ENCODE results near the gene PGPEP1.
A peak's percentile ranks its signal among the peaks of the same experiment; 100 is the strongest.
"Not testable (repeated sequence)": the region's sequence is repeated elsewhere in the genome, so short reads cannot be mapped to it uniquely, and the experiment has no call there.

The PGPEP1 gene

DNA sequence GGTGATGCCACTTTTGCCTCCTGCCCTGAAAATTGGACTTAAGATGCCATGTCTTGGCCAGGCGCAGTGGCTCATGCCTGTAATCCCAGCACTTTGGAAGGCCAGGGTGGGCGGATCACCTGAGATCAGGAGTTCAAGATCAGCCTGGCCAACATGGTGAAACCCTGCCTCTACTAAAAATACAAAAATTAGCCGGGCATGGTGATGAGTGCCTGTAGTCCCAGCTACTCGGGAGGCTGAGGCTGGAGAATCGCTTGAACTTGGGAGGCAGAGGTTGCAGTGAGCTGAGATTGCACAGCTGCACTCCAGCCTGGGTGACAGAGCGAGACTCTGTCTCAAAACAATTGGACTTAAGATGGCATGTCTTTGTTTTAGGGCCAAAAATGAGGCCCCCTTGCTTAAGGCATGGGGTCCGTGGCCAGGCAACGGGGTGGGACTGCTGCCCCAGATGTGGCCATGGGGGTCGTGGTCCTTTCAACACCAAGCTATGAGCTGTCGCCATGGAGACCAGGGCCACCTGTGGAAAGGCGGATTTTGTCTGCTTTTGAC is 24.0 kb downstream of the PGPEP1 start:
- DNase-seq (ENCODE audit: low read depth in 3 of 3), result not testable (repeated sequence)

DNA sequence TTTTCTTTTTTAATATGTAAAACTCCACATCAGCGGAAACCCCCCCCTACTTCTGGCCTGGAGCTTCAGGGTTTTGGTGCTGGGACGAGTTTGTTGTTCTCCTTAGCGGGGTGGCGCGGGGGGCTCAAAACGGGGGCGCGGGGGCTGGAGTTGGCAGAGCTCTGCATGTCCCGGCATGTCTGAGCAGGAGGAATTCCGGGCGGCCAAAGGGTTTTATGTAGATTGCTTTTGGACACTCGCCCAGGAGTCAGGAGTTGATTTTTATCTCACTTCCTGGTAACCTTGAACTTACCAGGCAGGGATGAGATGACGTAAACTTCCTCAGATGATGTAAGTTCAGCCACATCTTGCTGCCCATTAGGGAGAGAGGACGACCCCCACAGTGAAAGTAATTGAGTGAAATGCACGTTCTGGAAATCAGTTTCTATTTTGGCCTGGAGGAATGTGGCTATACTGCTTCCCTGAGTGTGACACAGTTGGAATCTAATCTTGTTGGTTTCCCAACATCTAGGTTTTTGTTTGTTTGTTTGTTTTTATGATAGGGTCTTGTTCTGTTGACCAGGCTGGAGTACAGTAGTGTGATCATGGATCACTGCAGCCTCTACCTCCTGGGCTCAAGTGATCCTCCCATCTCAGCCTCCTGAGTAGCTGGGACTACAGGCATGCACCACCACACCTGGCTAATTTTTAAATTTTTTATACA is 24.6 kb downstream of the PGPEP1 start:
- no peak for DNase-seq (ENCODE audit: low read depth in 3 of 3)

DNA sequence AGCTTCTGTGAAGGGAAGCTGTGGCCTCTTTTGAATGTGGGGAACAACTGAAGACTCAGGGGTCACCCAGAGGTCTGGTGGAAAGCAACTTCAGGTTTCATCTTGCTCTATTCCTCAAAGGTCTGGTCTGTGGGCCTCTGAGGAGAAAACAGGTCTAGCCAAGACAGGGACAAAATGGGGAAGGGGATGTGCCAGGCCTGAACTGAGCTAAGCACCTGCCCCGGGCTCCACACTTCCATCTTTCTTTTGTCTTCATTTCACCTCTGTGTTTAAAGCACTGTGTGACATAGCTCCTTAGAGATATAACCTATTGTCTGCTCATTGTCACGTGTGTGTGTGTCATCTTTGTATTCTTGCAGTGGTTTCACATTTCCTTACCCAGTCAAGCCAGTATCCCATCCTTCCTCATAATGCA is 25.6 kb downstream of the PGPEP1 start:
- no peak for DNase-seq (ENCODE audit: low read depth in 3 of 3)

- no peak for DNase-seq (ENCODE audit: low read depth in 3 of 3)
These were observed 28.3 kb downstream of the PGPEP1 start for GRCh38 chr19:18368504-18369222.

- no peak for DNase-seq (ENCODE audit: low read depth in 3 of 3)
These were observed 33.1 kb downstream of the PGPEP1 start for GRCh38 chr19:18373407-18373891.

DNA sequence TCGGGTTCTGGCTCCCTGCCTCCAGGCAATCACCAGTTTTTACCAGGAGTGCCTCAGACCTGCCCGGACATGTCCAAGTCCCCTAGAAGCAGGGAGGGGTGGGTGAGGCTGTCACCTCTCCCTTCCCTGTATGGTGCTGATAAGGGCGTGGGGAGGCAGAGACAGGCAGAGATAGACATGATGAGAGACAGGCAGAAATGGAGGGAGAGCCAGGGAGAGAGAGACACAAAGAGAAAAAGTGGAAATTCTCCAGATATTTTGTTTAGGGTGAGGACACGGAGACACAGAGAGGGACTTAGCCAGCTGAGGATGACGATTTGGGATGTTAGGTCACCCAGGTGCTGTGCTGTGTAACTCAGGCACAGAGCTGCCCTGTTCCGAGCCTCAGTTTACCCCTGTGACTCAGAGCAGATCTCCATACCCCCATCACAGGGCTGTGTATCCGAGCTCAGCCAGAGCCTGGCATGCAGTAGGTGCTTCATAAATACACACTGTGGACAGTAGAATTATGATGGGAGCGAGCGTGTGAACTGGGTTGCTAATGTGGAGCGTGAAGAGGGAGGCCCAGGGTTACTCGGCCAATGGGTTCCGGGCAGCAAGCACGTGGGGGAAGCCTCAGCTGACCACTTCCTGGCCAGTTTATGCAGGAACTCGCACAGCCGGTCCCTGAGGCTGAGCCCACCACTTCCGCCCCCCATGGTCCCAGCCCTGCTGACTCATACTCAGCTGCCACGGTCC is 33.7 kb downstream of the PGPEP1 start:
- peak in 1 of 3 experiments; percentile 6 for DNase-seq (ENCODE audit: low read depth in 3 of 3)

- DNase-seq (ENCODE audit: low read depth in 3 of 3), result no peak
These were observed 36.6 kb downstream of the PGPEP1 start for GRCh38 chr19:18377026-18377425.

DNA sequence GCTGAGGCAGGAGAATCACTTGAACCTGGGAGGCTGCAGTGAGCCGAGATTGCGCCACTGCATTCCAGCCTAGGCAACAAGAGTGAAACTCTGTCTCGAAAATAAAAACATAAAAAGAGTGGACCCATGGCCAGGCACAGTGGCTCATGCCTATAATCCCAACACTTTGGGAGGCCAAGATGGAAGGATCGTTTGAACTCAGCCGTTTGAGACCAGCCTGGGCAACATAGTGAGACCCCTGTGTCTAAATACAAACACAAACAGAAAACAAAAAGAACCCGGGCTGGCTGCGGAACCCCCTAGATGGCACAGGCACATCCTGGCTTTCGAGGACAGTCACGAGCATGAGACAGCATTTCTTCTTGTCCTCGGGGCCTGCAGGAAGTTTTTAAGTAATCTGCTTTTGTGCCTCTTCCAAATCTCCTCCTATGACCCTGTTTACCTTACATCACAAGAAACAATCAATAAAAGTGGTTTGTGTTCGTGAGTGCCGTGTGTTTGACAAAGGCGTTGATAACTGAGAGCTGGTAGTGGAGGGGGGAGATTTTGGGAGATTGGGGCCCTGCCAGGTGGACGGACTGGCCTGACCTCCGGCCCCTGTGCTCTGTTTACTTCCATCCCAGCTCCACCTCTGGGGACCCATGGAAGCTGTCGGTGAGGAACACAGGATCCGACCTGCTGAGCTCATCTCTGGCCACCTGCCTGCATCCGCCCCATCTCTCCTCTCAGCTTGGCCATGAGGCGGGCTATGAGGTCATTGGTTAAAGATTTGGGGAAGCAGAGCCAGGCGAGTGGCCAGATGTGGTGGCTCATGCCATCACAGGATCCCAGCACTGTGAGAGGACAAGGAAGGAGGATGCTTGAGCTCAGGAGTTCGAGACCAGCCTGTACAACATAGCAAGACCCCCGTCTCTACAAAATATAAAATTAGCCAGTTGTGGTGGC is 39.7 kb downstream of the PGPEP1 start:
- DNase-seq (ENCODE audit: low read depth in 3 of 3), result no peak

DNA sequence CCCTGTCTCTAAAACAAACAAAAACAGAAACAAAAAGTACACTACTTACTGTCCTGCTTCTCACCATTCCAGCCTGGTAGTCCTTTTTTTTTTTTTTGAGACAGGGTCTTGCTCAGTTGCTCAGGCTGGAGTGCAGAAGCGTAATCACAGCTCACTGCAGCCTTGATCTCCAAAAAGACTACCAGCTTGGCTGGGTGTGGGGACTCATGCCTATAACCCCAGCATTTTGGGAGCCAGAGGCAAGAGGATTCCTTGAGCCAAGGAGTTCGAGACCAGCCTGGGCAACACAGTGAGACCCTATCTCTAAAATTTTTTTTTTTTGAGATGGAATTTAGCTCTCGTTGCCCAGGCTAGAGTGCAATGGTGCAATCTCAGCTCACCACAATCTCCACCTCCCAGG is 40.4 kb downstream of the PGPEP1 start:
- no peak for DNase-seq (ENCODE audit: low read depth in 3 of 3)

DNA sequence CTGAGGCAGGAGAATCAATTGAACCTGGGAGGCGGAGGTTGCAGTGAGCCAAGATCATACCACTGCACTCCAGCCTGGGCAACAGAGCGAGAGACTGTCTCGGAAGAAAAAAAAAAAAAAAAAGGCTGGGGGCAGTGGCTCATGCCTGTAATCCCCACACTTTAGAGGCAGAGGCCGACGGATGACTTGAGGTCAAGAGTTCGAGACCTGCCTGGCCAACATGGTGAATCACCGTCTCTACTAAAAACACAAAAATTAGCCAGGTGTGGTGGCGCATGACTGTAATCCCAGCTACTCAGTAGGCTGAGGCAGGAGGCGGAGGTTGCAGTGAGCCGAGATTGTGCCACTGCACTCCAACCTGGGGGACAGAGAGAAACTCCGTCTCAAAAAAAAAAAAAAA is 43.2 kb downstream of the PGPEP1 start:
- not testable (repeated sequence) for DNase-seq (ENCODE audit: low read depth in 3 of 3)

GRCh38 chr19:18384775-18385174 is 44.4 kb downstream of the PGPEP1 start:
- DNase-seq (ENCODE audit: low read depth in 3 of 3), result no peak

GRCh38 chr19:18385359-18385674 is 44.9 kb downstream of the PGPEP1 start:
- DNase-seq (ENCODE audit: low read depth in 3 of 3), result no peak

DNA sequence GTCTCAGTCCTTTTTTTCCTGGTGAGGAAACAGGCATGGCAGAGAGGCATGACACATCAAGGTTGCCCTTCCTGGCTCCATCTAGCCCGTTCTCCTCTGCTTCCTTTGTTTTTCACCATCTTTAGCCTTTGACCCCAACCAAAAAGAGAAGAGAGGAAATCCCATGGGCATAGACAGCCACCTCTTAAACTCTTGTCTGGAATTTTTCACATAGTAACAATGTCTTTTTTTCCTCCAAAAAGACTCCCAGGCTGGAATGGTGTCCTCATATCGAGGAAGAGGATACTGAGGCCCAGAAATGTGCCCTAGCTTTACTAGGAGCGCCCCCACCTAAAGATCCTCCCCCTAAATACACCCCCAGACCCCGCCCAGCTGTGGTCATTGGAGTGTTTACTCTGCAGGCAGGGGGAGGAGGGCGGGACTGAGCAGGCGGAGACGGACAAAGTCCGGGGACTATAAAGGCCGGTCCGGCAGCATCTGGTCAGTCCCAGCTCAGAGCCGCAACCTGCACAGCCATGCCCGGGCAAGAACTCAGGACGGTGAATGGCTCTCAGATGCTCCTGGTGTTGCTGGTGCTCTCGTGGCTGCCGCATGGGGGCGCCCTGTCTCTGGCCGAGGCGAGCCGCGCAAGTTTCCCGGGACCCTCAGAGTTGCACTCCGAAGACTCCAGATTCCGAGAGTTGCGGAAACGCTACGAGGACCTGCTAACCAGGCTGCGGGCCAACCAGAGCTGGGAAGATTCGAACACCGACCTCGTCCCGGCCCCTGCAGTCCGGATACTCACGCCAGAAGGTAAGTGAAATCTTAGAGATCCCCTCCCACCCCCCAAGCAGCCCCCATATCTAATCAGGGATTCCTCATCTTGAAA is 45.5 kb downstream of the PGPEP1 start, which contains the start of gene GDF15:
Gene GDF15, plus strand, starts transcription at position 484 of the 868 bp plus-strand sequence. Its CDS starts 32 bp downstream, at position 516.
- DNase-seq (ENCODE audit: low read depth in 3 of 3), result no peak

DNA sequence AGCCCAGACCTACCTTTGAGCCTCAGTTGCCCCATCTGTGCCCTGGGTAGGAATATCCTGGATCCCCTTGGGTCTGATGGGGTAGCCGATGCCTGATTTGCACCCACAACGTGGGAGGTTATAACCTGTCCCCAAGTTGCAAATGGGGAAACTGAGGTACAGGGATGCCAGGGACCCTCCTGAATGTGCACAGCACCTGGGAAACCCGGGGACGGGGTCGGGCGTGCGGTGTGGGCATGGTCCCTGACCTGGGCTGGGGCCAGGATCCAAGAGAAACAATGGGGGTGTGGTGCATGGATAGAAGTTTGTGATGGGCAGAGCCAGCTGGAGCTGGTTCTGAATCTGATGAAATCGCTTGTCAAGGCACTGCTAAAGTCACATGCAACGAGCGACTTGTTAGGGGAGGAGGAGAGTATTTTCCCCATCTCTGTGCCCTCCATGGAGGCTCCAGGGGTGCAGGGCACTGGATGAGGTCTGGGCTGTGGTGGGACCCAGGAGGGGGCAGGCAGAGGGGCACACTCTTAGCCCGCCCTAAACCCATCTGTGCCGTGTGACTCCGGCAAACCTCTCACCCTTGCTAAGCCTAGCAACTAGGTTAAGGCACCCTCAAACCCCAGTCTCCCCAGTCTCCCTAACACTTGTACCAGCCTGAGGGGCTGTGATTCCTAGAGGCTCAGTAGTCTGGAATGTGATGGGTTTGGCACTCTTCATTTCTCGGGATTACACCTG is 46.3 kb downstream of the PGPEP1 start:
- DNase-seq (ENCODE audit: low read depth in 3 of 3), result no peak

DNA sequence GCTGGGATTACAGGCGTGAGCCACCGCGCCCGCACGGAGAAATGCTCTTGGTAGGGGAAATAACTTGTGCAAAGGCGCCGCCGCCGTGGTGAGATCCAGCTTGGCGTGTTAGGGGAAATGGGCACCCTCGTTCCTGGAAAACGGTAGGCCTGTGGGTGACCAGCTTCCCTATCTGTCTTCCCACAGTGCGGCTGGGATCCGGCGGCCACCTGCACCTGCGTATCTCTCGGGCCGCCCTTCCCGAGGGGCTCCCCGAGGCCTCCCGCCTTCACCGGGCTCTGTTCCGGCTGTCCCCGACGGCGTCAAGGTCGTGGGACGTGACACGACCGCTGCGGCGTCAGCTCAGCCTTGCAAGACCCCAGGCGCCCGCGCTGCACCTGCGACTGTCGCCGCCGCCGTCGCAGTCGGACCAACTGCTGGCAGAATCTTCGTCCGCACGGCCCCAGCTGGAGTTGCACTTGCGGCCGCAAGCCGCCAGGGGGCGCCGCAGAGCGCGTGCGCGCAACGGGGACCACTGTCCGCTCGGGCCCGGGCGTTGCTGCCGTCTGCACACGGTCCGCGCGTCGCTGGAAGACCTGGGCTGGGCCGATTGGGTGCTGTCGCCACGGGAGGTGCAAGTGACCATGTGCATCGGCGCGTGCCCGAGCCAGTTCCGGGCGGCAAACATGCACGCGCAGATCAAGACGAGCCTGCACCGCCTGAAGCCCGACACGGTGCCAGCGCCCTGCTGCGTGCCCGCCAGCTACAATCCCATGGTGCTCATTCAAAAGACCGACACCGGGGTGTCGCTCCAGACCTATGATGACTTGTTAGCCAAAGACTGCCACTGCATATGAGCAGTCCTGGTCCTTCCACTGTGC is 47.9 kb downstream of the PGPEP1 start:
- peak; percentile 54 to 69 (median 55) for DNase-seq (ENCODE audit: low read depth in 3 of 3)

DNA sequence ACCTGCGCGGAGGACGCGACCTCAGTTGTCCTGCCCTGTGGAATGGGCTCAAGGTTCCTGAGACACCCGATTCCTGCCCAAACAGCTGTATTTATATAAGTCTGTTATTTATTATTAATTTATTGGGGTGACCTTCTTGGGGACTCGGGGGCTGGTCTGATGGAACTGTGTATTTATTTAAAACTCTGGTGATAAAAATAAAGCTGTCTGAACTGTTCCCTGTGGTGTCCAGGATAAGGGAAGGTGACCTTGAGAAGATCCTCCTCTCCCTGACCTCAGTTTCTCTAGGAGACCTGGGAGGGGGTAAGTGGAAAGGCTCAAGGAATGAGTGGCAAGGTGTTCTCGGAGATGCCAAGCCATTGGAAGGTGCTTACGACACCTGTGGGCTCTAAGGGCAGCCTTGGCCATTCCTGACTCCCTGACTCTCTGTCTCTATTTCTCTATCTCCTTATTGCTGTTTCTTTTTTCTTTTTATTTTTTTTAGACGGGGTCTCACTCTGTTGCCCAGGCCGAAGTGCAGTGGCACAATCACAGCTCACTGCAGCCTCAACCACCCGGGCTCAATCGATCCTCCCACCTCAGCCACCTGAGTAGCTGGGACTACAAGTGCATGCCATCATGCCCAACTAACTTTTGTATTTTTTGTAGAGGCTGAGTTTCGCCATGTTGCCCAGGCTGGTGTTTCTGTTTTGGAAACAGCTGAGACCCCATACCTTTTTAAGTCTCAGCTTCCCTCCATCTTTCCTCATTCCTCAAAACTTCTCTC is 48.7 kb downstream of the PGPEP1 start:
- no peak for DNase-seq (ENCODE audit: low read depth in 3 of 3)

GRCh38 chr19:18389726-18390064 is 49.3 kb downstream of the PGPEP1 start:
- no peak for DNase-seq (ENCODE audit: low read depth in 3 of 3)

Data from stimulated activated CD4-positive, alpha-beta T cell treated with anti-CD3 and anti-CD28 coated beads, TNF-alpha, amount 100 ng/mL, for 4 hours (primary cell).